Hematopoietic multipotent progenitor cell treated with erythropoietin and hydrocortisone succinate and interleukin-3 and kit ligand, for 15 days (in vitro differentiated cells): ENCODE results near the gene FGD5.

Experiments used
- DNase-seq: peaks from one replicate; pipeline ENCODE4 v3.0.0-alpha.2; 2015; ENCODE audit warnings: low spot score

Gene FGD5, protein sequence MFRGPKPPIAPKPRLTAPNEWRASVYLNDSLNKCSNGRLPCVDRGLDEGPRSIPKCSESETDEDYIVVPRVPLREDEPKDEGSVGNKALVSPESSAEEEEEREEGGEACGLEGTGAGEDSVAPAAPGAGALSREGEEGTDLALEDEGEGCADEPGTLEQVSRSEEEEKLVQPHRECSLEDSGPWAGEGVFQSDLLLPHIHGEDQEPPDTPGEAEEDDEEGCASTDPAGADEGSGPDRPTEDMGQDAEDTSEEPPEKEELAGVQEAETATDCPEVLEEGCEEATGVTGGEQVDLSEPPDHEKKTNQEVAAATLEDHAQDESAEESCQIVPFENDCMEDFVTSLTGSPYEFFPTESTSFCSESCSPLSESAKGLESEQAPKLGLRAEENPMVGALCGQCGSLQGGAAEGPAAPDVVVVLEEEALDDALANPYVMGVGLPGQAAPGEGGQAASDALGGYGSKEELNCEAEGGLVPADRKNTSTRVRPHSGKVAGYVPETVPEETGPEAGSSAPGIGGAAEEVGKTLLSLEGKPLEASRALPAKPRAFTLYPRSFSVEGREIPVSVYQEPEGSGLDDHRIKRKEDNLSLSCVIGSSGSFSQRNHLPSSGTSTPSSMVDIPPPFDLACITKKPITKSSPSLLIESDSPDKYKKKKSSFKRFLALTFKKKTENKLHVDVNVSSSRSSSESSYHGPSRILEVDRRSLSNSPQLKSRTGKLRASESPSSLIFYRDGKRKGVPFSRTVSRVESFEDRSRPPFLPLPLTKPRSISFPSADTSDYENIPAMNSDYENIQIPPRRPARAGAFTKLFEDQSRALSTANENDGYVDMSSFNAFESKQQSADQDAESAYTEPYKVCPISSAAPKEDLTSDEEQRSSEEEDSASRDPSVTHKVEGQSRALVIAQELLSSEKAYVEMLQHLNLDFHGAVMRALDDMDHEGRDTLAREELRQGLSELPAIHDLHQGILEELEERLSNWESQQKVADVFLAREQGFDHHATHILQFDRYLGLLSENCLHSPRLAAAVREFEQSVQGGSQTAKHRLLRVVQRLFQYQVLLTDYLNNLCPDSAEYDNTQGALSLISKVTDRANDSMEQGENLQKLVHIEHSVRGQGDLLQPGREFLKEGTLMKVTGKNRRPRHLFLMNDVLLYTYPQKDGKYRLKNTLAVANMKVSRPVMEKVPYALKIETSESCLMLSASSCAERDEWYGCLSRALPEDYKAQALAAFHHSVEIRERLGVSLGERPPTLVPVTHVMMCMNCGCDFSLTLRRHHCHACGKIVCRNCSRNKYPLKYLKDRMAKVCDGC (N-terminal part only)

DNA sequence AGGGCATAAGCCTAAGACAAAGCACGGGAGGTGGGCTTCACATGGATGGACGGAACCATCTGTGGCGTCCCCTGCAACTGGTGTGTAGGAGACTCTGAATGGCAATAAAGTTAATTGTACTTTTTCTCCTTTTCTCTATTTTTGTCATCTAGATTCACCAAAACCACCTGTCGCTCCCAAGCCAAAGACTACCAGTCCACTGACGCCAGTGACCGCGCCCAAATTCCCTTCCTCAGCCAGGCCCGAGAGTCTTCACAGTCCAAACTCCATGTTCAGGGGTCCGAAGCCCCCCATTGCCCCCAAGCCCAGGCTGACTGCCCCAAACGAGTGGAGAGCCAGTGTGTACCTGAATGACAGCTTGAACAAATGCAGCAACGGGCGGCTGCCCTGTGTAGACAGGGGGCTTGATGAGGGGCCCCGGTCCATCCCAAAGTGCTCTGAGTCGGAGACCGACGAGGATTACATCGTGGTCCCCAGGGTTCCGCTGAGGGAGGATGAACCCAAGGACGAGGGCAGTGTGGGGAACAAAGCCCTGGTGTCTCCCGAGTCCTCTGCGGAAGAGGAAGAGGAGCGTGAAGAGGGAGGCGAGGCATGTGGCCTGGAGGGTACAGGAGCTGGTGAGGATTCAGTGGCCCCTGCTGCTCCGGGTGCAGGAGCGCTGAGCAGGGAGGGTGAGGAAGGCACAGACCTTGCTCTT, at the start of gene FGD5:
TSS of gene FGD5 (plus strand) at position 159 of the 697 bp plus-strand sequence. CDS start at position 269, 110 bp downstream.
- DNase-seq, result no peak

DNA sequence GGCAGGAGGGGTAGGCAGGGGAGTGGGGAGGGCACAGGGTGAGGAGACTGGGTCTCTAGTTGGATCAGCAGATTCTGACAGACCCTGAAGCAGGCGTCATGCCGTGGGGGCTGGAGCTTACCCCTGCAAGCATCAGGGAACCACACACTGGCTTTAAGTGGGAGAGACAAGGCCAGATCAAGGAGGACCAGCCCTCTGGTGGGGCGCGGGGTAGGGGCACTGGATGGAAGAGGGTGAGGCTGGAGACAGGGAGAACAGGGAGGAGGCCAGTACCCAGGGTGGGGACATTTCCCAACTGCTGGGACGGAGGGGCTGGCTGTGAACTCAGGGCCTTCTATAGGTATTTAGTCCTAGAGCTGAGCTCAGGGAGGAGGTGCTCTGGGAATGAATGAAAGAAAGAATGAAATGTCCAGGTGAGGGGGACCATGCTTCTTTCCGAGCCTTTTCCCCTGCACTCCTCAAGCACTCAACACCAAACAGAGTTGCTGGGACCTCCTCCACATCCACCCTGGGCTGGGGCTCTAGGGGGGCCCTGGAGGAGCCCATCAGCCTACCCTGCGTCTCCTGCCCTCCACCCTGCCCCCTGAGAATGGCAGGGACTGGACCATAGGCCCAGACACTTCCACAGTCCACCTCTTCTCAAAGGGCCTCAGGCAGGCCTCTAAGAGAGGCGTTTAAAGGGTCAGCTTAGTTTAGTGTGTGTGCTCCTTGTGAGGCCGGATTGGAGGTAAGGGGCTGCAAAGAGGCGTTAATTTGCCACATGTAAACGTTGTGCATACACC, 49.0 kb upstream of the FGD5 start:
- no peak for DNase-seq

DNA sequence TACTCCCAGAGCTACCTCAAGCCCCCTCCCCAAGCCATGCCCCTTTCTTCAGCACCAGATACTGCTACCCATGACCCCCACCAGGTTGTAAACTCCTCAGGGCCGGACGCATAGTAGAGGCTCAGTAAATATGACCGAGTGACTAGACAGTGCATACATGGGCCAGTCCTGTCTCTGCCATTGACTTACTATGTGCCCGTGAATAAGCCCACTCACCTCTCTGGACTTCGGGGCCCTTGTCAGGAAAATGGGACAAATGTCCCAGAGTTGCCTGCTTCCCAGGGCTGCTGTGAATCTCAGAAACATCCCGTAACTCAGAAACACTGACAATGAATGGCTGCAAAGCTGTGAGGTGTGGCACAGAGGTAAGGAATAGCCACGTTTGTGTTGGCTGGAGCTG, 48.2 kb upstream of the FGD5 start:
- no peak for DNase-seq

DNA sequence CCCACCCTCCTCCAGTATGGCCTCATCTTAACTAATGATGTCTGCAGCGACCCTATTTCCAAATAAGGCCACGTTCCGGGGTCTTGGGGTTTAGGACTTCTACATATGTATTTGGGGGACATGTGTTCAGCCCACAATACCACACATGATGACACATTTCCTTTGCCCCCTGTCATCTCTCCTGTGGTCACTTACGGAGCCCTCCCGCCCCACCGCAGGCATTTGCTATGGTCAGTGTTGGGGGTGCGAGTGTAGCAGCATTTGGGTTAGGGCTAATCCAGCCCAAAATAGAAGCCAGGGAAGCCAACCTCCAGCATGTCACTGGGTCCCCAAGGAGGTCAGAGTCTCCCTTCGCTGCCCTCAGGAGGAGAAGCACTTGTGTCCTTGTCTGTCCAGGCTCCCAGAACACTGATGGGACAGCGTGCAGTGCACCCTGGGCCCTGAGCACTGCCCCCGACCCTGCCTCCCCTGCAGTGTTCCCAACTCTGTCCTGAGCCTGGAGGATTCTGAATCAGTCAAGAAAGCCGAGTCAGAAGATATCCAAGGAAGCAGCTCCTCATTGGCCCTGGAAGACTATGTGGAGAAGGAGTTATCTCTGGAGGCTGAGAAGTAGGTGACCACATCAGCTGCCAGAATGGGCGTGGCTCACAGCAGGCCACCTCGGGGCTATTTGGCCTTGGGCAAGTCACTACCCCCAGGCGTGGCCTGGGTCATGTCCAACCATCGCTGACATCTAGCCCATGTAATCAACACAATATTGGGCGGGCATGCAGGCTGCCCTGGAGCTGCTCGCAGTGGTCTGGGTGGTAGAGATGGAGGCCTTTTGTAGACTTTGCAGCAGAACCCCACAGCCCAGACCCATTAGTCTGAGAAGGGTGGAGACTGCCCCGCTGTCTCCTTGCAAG, 46.9 kb upstream of the FGD5 start:
- DNase-seq, result no peak

DNA sequence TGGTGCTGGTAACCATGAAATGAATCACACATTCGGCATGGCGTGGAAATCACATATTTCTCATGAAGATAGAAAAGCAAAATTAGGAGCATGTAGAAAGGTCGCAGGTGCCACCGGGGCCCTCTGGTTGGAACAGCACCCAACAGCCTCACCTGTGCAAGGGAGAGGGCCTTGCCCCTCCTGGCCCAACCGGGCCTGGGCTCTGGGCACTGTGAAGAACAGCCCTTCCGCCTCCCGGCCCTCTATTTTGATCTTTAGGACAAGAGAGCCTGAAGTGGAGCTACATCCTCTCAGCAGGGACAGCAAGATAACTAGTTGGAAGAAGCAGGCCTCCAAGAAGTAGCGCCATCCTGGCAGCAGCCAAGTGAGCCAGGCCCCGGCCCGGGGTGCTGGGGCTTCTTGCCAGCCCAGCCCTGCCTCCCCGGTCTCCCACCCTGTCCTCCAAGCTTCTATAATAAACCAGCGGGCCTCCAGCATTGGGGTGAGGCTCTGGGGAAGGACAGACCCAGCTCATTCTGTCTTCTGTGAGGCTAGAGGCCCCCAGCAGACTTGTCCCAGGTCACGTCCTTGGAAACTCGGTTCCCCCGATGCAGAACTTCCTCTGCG, 46.1 kb upstream of the FGD5 start:
- no peak for DNase-seq

DNA sequence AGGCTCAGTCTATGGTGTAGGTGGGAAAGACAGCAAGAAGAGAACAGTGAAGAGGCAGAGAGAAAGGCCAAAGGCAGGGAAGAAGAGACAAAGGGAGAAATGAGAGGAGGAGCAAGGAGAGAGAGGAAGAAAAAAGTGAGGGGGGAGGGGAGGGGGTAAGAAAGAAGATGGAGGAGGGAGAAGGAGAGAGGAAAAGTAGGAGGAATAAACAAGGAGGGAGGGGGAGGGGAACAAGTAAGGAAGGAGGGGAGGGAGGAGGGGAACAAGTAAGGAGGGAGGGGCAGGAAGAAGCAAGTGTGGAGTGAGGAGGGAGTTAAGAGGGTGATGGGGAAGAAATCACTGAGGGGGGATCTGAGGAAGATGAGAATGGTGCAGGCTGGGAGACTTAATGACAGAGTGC, 45.5 kb upstream of the FGD5 start:
- no peak for DNase-seq

DNA sequence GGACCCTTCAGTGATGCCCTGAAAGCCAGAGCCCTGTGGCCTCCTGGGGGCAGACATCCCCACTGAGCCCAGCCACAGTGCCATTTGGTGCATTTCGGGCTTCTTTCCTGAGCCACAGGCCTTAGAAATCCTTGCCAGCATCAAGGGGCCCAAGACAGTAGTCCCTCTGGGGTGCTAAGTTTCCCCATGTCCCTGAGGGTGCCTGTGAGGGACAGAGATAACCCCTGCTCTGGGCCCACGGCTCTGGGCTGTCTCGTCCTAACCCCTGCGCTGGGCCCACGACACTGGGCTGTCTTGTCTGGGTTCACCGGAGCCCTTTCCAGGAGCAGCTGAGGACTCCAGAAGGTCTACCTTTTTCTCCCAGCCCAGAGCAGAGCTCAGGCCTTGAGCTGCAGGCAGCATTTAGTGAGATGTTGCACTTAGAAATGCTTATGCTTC, 45.1 kb upstream of the FGD5 start:
- DNase-seq, result no peak

DNA sequence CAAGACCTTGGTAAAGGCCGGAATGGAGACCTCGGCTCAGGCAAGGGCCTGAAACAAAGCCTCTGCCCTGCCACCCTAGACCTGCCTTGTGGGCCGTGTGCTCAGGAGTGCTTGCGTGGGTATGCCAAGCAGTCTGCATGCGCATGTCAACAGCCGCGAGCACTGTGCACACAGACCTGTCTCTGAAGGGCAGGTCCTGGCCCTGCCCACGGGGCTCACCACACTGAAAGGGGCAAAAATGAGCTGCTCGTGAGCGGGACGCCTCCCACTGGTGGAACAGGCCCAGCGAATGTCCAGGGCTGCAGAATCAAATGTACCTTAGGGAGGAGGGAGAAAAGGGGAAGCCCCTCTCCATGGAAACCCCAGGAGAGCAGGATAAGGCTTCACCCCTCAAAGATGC, 44.3 kb upstream of the FGD5 start:
- DNase-seq, result no peak

DNA sequence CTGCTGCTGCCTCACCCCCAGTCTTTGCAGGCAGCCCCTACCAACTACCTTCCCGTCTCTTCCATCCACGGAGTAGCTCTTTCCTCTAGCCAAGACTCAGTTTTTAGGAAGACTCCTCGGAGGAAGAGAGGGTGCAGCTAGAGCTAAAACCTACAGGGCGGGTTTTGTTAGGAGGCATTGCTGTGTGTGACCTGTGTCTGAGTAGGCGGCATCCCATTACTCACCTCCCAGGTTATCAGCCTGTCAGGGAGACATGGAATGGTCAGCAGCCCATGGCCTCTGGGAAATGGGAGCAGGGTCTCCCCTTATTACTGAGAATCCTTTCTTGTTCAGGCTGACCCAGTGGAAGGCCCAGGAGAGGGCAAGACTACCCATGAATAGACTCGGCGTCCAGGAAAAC, 43.8 kb upstream of the FGD5 start:
- DNase-seq, result no peak

DNA sequence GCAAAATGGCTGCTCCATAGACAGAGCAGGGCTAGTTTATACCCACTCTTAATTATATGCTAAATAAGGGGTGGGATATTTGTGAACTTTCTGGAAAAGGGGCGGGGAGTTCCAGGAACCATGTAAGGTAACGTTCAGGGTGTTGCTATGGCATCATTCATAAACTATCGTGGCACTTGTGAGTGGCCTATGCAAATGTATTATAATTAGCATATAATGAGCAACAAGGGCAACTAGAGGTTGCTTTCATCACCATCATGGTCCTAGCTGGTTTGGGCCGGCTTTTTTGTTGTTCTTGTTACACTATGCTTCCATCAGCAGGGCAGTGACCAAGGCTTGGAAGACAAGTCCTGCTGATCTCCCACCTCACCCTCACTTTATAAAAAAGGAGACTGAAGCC, 43.2 kb upstream of the FGD5 start:
- DNase-seq, result no peak

DNA sequence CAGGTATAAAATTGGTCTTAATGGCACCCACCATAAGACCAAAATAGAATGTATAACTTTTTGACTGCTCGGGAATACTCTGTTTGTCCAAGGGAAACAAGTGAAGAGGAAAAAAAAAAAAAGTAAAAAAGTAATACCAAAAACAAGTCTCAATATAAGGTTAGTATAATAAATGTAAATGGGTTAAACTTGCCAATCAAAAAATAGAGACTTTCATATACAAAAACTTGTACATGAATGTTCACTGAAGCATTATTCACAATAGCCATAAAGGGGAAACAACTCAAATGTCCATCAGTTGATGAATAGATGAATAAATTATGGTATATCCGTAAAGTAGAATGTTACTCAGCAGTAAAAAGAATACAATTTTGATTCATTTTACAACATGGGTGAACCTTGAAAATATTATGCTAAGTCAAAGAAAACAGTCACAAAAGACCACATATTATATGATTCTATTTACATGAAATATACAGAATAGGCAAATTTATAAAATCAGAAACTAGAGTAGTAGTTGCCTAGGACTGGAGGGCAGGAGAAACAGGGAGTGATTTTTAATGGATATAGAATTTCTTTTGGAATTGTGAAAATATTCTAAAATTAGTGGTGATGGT, 39.6 kb upstream of the FGD5 start:
- DNase-seq, result no peak

DNA sequence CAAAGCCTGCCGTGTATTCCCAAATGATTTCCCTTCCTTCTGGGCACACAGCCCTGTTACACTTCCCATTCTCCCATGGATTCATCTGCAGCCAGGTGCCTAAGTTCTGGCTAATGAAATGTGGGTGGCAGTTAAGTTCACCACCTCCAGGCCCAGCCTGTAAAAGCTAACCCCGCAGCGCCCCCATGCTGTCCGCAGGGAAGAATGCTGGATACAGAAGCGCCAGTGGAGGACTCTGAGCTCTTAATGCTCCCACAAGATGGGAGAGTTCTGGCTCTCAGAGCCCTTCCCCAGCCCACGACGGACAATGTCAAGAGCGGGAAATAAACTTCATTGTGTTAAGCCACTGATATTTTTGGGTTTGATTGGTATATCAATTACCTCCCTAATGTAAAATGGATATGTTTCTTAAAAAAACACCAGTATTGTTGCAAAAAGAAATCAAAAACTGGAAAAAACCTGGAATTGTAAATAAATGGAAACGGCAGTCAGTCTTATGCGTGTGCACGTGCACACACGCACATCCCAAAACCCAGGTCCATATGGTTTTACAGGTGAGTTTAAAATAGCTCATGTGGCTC, 37.7 kb upstream of the FGD5 start:
- no peak for DNase-seq

DNA sequence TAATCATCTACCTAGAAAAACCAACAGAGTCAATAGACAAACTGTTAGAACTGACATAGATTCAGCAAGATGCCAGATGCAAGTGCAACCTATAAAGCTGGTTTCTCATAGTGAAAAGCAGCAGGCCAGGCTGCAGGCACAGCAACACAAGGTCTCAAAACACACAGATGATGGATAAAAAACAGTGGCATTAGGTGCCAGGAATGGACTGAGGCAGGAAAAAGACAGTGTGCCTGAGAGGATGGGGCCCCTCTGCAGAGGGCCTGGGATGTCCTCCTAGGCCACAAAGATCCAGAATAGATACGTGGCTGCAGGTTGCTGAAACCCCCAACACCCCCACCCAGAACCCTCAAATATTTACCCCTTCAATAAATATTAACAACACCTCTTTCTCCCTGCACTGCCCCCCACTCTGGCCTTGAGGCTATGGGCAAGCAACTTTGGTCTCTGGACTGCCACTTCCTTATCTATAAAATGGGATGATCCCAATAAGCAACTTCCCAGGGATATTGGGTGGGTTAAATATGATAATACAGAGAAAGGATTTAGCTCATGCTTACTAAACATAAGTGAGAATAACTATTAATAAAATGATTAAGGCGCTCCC, 35.2 kb upstream of the FGD5 start:
- DNase-seq, result no peak

DNA sequence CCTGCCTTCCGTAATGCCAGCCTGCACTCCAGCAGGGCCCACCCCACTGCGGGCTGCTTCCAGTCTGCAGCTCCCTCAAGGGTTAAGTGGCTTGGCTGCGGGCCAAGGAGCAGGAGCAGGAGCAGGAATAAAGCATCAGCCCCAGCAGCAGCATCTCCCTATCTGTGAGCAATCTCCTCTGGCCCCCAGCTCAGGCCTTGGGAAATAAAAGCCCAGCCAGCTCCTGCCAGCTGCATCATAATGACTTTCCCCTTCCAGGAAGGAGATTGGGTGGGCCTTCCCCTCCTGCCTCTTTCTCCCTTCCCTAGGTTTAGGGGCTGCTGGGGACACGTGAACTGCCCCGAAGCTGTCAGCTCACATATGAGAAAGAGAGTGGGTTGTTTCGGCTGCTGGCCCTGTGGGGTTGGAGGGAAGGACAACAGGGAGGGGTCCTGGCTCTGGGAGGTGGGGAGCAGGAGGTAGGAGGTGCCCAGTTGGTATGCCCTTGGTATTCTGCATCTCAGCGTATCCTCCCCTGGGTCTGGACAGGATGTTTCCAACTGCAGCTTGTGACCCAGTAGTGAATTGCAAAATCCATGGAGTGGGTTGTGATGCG, 34.6 kb upstream of the FGD5 start:
- DNase-seq, result no peak

DNA sequence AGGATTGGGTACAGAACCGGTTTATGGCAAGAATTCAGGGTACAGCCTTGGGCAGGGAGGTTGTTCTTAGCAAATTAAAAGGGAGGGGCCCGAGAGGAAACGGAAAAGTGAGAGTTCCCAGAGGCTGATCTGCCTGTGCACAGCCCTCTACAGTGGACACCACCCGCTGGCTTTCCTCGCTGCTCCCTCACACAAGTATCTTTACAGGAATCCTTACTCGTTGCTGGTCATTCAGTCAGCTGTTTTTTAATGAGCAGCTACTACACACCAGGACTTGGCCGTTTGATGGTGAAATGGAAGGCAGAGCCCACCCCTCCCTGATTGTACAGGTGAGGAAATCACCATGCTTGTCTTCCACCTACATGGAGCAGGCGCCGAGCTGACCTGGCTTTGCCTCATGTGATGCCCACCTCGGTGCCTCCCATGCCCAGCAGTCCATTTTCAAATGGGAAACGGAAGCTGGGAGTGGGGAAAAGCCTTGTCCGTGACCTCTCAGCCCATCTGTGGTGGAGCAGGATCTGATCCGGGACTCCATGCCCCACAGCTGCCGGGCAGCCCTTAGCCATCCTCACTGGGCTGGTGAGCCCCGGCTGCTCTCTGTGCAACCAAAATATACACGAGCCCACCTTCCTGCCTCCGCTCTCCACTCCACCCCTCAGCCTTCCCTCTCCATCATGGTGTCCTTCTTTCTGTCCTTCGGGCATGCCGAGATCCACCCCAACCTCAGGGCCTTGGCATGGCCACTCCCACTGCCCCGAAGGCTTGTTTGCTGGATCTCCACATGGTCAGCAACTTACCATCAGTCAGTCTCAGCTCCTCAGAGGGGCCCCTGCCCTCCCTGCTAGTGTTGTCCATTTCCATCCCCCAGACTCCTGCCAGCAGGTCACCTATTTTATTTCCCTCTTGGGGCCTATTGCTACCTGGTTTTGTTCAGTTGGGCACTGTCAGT, 33.3 kb upstream of the FGD5 start:
- DNase-seq, result no peak

DNA sequence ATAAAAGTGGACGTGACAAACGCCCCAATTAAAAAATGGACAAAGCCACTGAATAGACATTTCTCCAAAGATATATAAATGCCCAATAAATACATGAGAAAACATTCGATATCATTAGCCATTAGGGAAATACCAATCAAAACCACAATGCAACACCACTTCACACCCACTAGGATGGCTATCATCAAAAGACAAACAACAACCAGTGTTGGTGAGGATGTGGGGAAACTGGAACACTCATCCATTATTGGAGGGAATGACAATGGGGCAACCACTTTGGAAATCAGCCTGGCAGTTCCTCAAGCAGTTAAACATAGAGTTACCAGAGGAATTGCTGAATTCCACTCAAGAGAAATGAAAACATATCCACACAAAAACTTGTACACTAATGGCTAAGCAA, 32.4 kb upstream of the FGD5 start:
- DNase-seq, result no peak

DNA sequence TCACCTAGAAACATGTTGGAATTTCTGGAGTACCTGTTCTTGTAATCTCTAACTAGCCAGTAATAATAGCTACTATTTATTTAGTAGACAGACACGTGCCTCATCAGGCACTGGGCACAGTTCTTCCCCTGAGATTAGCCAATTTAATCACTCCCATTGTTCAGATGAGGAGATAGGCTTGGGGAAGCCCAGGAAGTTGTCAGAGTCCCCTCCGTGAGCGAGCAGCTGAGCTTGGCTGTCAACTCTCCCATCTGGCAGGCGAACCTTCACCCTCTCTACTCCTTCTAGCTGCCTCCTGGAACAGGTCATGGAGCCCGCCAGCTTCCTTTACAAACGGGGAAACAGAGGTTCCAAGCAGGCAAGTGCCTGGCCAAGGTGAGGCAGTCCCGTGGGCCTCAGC, 31.1 kb upstream of the FGD5 start:
- no peak for DNase-seq
